MCF 10A (cell line): ENCODE data around the gene FBXW7. TPM values are rescaled to one million over a fixed set of nuclear protein-coding genes. Genes with fewer than 3 reads are reported as not detected.

Source experiments
- BruUV-seq: library from RNA; stranded (reverse); fragments of 400-500 nt; replicated peaks from 2 replicates; lab custom pipeline; 2021; lab: Mats Ljungman, UMichigan
- CTCF ChIA-PET: fragments of 300-600 bp; sonication (Branson Sonifier 250); formaldehyde crosslinking; extraction: SDS; loops from one replicate; lab custom pipeline; 2021; ENCODE audit warnings: antibody characterized with exemption, inconsistent platforms; lab: Yijun Ruan, JAX
- POLR2A ChIA-PET: fragments of 300-600, 350-650 bp; sonication (Branson Sonifier 250); formaldehyde crosslinking; extraction: SDS; loops from one replicate; lab custom pipeline; 2020; ENCODE audit warnings: antibody characterized with exemption, inconsistent platforms; lab: Yijun Ruan, JAX
- DNase-seq: peaks from one replicate; pipeline ENCODE4 v3.0.0-alpha.2; 2018; ENCODE audit not compliant: unreplicated experiment
- H3K27ac Mint-ChIP-seq: one replicate; pipeline ENCODE4 v1.8.0; 2022; ENCODE audit warnings: mild to moderate bottlenecking, low read depth, mixed read lengths; ENCODE audit not compliant: unreplicated experiment
- H3K27me3 Mint-ChIP-seq: one replicate; pipeline ENCODE4 v1.8.0; 2022; ENCODE audit warnings: mixed read lengths; ENCODE audit not compliant: insufficient read depth, unreplicated experiment
- H3K36me3 Mint-ChIP-seq: one replicate; pipeline ENCODE4 v1.8.0; 2022; ENCODE audit warnings: mild to moderate bottlenecking, moderate library complexity, mixed read lengths; ENCODE audit not compliant: insufficient read depth, unreplicated experiment
- H3K4me1 Mint-ChIP-seq: one replicate; pipeline ENCODE4 v1.8.0; 2022; ENCODE audit warnings: mixed read lengths; ENCODE audit not compliant: insufficient read depth, unreplicated experiment
- H3K4me3 Mint-ChIP-seq: one replicate; pipeline ENCODE4 v1.8.0; 2022; ENCODE audit warnings: mild to moderate bottlenecking, moderate library complexity, mixed read lengths; ENCODE audit not compliant: unreplicated experiment
- H3K9me3 Mint-ChIP-seq: one replicate; pipeline ENCODE4 v1.8.0; 2022; ENCODE audit warnings: mixed read lengths; ENCODE audit not compliant: unreplicated experiment
- CTCF ChIP-seq: fragments of 200-600 bp; IDR thresholded peaks from one replicate; pipeline ENCODE4 v1.8.0; 2022; ENCODE audit warnings: antibody characterized with exemption, mild to moderate bottlenecking; ENCODE audit not compliant: unreplicated experiment
- intact Hi-C: fragments of 100-400 bp; cut with micrococcal nuclease; formaldehyde crosslinking; loops from 2 replicates; pipeline ENCODE4 v1.14.1; 2022
- total RNA-seq: library from RNA; stranded (reverse); gene quantifications from 2 replicates; pipeline ENCODE4 v1.2.3, GENCODE V29; 2022

The FBXW7 gene
- total RNA-seq, 1 experiment from 2014 or later: 40.2 TPM

GRCh38 chr4:152488246-152488645, 47.6 kb downstream of the FBXW7 start:
- CTCF ChIA-PET: interaction anchor here (0.6 kb wide), 1 partner anchor 166 kb away, joined by 4 read pairs; no protein-coding TSS in a partner anchor
- no peak for DNase-seq
- POLR2A ChIA-PET: no interaction called here
- Mint-ChIP-seq H3K4me3 (no peak overlapping the region), H3K27ac (no peak overlapping the region), H3K27me3 (no peaks in the 10 kb centered on the region), H3K36me3 (no peaks in the 10 kb centered on the region), H3K9me3 (no peaks in the 10 kb centered on the region), H3K4me1 (peaks cover 18% of the 10 kb centered on the region)
- BruUV-seq: no TSS peak
- TF ChIP-seq CTCF: no peak
- intact Hi-C loops: no loop called here

- Mint-ChIP-seq H3K4me1 (peaks cover 18% of the 10 kb centered on the region), H3K9me3 (no peaks in the 10 kb centered on the region), H3K4me3 (no peak overlapping the region), H3K36me3 (no peaks in the 10 kb centered on the region), H3K27me3 (no peaks in the 10 kb centered on the region), H3K27ac (peak overlapping the region; percentile 54)
- DNase-seq: no peak
- no TSS peak for BruUV-seq
- intact Hi-C loops: no loop called here
- ChIA-PET CTCF (interaction anchor here (0.7 to 1.6 kb wide), 6 partner anchors 8 to 249 kb away, joined by 3 to 16 read pairs (median 4); no protein-coding TSS in a partner anchor), POLR2A (interaction anchor here (0.6 to 1.0 kb wide), 6 partner anchors 9 to 162 kb away, joined by 3 to 5 read pairs (median 3); partner anchors contain the start of gene FBXW7)
- no peak for TF ChIP-seq CTCF
Observed at GRCh38 chr4:152486429-152487389, 49.2 kb downstream of the FBXW7 start.

- TF ChIP-seq CTCF: no peak
- Mint-ChIP-seq H3K36me3 (no peaks in the 10 kb centered on the region), H3K27ac (peak overlapping the region; percentile 74), H3K27me3 (no peaks in the 10 kb centered on the region), H3K4me3 (peak overlapping the region; percentile 54), H3K9me3 (no peaks in the 10 kb centered on the region), H3K4me1 (peaks cover 18% of the 10 kb centered on the region)
- CTCF ChIA-PET: interaction anchor here (0.7 to 1.6 kb wide), 4 partner anchors 9 to 41 kb away, joined by 3 to 16 read pairs (median 4); no protein-coding TSS in a partner anchor
- BruUV-seq: no TSS peak
- POLR2A ChIA-PET: interaction anchor here (0.6 to 1.0 kb wide), 4 partner anchors 8 to 163 kb away, joined by 3 to 5 read pairs (median 3); partner anchors contain the start of gene FBXW7
- DNase-seq: peak; percentile 78
- intact Hi-C loops: no loop called here
Observed at GRCh38 chr4:152485726-152486276, 50.1 kb downstream of the FBXW7 start.

- H3K36me3 Mint-ChIP-seq: no peaks in the 10 kb centered on the region
- no peak overlapping the region for H3K4me3 Mint-ChIP-seq
- peak; percentile 12 for DNase-seq
- no peaks in the 10 kb centered on the region for H3K27me3 Mint-ChIP-seq
- TF ChIP-seq CTCF: no peak
- intact Hi-C loops: no loop called here
- H3K27ac Mint-ChIP-seq: no peak overlapping the region
- peaks cover 17% of the 10 kb centered on the region for H3K4me1 Mint-ChIP-seq
- no peaks in the 10 kb centered on the region for H3K9me3 Mint-ChIP-seq
- CTCF ChIA-PET: no interaction called here
- POLR2A ChIA-PET: no interaction called here
- no TSS peak for BruUV-seq
Observed at GRCh38 chr4:152482211-152482610, 53.7 kb downstream of the FBXW7 start.
